Kidney glomerular epithelial cell (primary cell): Measurements from ENCODE around the gene EIF4EBP2.

Experiments used
- DNase-seq: peaks from one replicate; lab custom pipeline; 2025; lab: John Stamatoyannopoulos, UW

EIF4EBP2 gene

GRCh38 chr10:70432561-70433263, 28.8 kb downstream of the EIF4EBP2 start:
- no peak for DNase-seq

GRCh38 chr10:70433581-70434280, 29.8 kb downstream of the EIF4EBP2 start:
- DNase-seq: no peak

GRCh38 chr10:70435241-70436085, 31.5 kb downstream of the EIF4EBP2 start:
- no peak for DNase-seq

GRCh38 chr10:70437721-70438120, 33.8 kb downstream of the EIF4EBP2 start:
- no peak for DNase-seq

- no peak for DNase-seq
These were observed 36.6 kb downstream of the EIF4EBP2 start for GRCh38 chr10:70440296-70441160.

- DNase-seq: no peak
These were observed 37.4 kb downstream of the EIF4EBP2 start, which contains the start of gene NODAL for GRCh38 chr10:70441161-70441894. Gene NODAL (minus strand): TSS chr10:70441681. CDS start chr10:70441667, 14 bp downstream.

- DNase-seq: no peak
These were observed 38.0 kb downstream of the EIF4EBP2 start for GRCh38 chr10:70441895-70442309.

- no peak for DNase-seq
These were observed 38.5 kb downstream of the EIF4EBP2 start for GRCh38 chr10:70442332-70442988.

GRCh38 chr10:70444744-70445143, 40.8 kb downstream of the EIF4EBP2 start:
- no peak for DNase-seq

GRCh38 chr10:70445718-70446657, 42.0 kb downstream of the EIF4EBP2 start:
- no peak for DNase-seq

GRCh38 chr10:70448236-70448635, 44.3 kb downstream of the EIF4EBP2 start:
- DNase-seq: no peak

- DNase-seq: no peak
These were observed 51.3 kb downstream of the EIF4EBP2 start for GRCh38 chr10:70455213-70455630.

GRCh38 chr10:70456164-70456563, 52.2 kb downstream of the EIF4EBP2 start:
- DNase-seq: no peak

- no peak for DNase-seq
These were observed 53.9 kb downstream of the EIF4EBP2 start for GRCh38 chr10:70457759-70458305.

- peak; percentile 48 for DNase-seq
These were observed 54.5 kb downstream of the EIF4EBP2 start for GRCh38 chr10:70458329-70459060.

- no peak for DNase-seq
These were observed 55.3 kb downstream of the EIF4EBP2 start for GRCh38 chr10:70459061-70459773.

GRCh38 chr10:70459774-70460490, 56.0 kb downstream of the EIF4EBP2 start:
- DNase-seq: no peak
